ENCODE measurements around the gene BMAL2.

BMAL2 gene

DNA sequence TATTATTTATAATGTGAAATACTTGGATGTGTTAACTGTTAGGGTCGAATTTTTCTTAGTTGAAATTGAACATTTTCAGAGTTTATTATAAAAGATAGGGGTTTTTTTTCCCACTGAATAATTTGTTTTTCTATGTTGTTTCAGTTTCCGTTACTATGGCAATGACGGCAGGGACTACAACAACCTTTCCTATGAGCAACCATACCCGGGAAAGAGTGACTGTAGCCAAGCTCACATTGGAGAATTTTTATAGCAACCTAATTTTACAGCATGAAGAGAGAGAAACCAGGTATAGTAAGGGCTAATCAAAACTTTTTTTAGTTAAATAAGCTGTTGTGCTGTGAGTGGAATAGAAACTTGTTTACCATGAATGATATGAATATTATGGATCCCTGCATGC lies 35.1 kb upstream of the BMAL2 start:
- Histone ChIP-seq H3K9ac (no peak overlapping the region), H3K27ac (no peak overlapping the region), H3K36me3 (peaks cover 11% of the 10 kb centered on the region), H3K4me1 (0 out of 2 replicates have a peak, but pooled peaks cover 3% of the 10 kb centered on the region), H3K27me3 (no peaks in the 10 kb centered on the region), H3K4me2 (no peak overlapping the region), H4K20me1 (no peaks in the 10 kb centered on the region), H3K4me3 (no peak overlapping the region), H3K9me3 (no peaks in the 10 kb centered on the region)
- no peak for TF ChIP-seq Cebpa-rat (IDR thresholded peaks at IDR 0.05)

GRCh38 chr12:27299102-27299501 lies 33.5 kb upstream of the BMAL2 start:
- H3K9me3 ChIP-seq = no peaks in the 10 kb centered on the region
- H3K4me3 ChIP-seq = no peak overlapping the region
- H3K4me1 ChIP-seq = 0 out of 2 replicates have a peak, but pooled peaks cover 3% of the 10 kb centered on the region
- no peak for TF ChIP-seq Cebpa-rat (IDR thresholded peaks at IDR 0.05)
- no peak overlapping the region for H3K9ac ChIP-seq
- H3K27ac ChIP-seq = no peak overlapping the region
- no peak overlapping the region for H3K4me2 ChIP-seq
- no peaks in the 10 kb centered on the region for H4K20me1 ChIP-seq
- no peaks in the 10 kb centered on the region for H3K27me3 ChIP-seq
- H3K36me3 ChIP-seq = peaks cover 17% of the 10 kb centered on the region

DNA sequence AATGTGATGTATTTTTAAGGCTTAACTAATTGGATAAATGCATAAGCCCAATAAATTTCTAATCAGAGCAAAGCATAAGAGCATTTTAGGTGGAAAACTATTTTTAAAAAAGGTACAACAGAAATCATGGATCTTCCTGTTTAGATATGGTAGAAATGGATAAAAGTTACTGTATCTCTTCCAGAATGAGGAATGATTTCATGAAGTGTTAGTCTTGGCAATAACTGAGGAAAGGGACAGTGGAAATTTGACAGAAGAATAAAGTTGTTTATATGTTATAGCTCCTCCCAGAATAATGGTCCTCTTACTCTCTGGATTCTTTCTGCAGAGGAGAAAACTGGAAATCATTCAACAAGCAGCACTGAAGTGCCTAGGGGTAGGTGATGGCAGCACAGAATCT lies 32.4 kb upstream of the BMAL2 start:
- Histone ChIP-seq H3K4me3 (no peak overlapping the region), H3K4me1 (0 out of 2 replicates have a peak, but pooled peaks cover 3% of the 10 kb centered on the region), H3K9ac (no peak overlapping the region), H3K27ac (no peak overlapping the region), H3K27me3 (no peaks in the 10 kb centered on the region), H4K20me1 (no peaks in the 10 kb centered on the region), H3K9me3 (no peaks in the 10 kb centered on the region), H3K36me3 (peaks cover 17% of the 10 kb centered on the region), H3K4me2 (no peak overlapping the region)
- no peak for TF ChIP-seq Cebpa-rat (IDR thresholded peaks at IDR 0.05)

DNA sequence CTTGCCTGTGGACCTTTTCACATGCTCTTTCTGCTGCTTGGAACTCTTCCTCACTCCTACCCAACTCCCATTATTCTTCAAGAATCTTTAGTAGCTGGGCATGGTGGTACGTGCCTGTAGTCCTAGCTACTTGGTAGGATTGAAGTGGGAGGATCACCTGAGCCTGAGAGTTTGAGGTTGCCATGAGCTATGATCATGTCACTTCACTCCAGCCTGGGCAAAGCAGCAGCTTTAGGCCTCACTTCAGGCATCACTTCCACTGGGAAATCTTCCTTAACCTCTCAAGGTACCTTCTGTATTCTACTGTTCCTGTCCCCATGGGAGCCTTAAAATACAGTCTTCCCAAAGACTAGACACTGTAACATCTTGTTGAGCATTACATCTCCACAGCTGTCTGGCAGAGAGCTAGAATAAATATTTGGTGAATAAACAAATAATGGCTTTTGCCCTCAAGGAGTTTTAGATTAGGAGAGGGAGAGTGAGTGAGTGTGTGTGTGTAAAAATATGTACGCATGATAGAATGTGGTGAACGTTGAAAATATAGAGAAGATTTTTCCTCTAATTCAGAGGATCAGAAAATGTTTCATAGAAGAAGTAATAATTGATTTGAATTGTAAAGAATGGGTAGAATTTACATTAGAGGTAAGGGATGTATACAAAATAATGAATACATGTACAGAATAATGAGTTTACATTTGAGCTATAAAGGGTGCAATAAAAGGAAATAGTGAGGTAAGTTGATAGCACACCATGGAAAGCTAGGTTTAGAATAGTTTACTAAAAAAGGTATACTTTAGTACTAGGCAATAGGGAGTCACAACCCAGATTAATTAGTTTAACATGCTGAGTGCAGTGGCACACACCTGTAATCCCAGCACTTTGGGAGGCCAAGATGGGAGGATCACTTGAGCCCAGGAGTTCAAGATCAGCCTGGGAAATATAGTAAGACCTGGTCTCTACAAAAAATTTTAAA lies 29.2 kb upstream of the BMAL2 start:
- H3K4me3 ChIP-seq = no peak overlapping the region
- no peaks in the 10 kb centered on the region for H3K9me3 ChIP-seq
- H3K27ac ChIP-seq = no peak overlapping the region
- no peaks in the 10 kb centered on the region for H3K27me3 ChIP-seq
- no peaks in the 10 kb centered on the region for H3K4me1 ChIP-seq
- no peak overlapping the region for H3K4me2 ChIP-seq
- no peak for TF ChIP-seq Cebpa-rat (IDR thresholded peaks at IDR 0.05)
- peaks cover 19% of the 10 kb centered on the region for H3K36me3 ChIP-seq
- no peaks in the 10 kb centered on the region for H4K20me1 ChIP-seq
- H3K9ac ChIP-seq = no peak overlapping the region

DNA sequence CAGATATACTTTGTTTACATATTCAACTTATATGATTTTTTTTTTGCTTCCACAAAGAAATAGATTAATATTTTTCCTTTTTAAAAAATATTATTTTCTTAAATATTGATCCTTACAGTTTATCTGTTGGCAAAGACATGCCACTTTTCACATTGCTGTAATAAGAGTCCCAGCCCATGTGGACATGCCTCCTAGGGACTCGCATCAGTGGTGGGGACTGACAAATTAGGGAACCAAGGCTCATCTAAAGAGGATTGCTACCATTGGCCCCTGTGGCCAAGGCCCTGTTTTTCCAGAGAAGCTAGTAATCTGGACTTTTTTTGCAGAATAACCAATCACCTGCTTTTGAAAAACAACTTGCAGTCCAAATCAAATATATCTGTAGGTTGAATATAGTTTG lies 27.8 kb upstream of the BMAL2 start:
- H3K27ac ChIP-seq = no peak overlapping the region
- H3K27me3 ChIP-seq = no peaks in the 10 kb centered on the region
- H3K4me3 ChIP-seq = no peak overlapping the region
- no peak for TF ChIP-seq Cebpa-rat (IDR thresholded peaks at IDR 0.05)
- H3K9me3 ChIP-seq = no peaks in the 10 kb centered on the region
- H3K9ac ChIP-seq = no peak overlapping the region
- H3K36me3 ChIP-seq = peaks cover 24% of the 10 kb centered on the region
- H3K4me2 ChIP-seq = no peak overlapping the region
- no peaks in the 10 kb centered on the region for H4K20me1 ChIP-seq
- no peaks in the 10 kb centered on the region for H3K4me1 ChIP-seq

- Histone ChIP-seq H3K4me2 (no peak overlapping the region), H3K9me3 (no peaks in the 10 kb centered on the region), H3K4me1 (no peaks in the 10 kb centered on the region), H3K4me3 (no peak overlapping the region), H3K27me3 (no peaks in the 10 kb centered on the region), H4K20me1 (no peaks in the 10 kb centered on the region), H3K36me3 (peaks cover 25% of the 10 kb centered on the region), H3K27ac (no peak overlapping the region), H3K9ac (no peak overlapping the region)
- TF ChIP-seq Cebpa-rat (IDR thresholded peaks at IDR 0.05) = no peak
Measured at GRCh38 chr12:27305673-27306456, 26.8 kb upstream of the BMAL2 start.

DNA sequence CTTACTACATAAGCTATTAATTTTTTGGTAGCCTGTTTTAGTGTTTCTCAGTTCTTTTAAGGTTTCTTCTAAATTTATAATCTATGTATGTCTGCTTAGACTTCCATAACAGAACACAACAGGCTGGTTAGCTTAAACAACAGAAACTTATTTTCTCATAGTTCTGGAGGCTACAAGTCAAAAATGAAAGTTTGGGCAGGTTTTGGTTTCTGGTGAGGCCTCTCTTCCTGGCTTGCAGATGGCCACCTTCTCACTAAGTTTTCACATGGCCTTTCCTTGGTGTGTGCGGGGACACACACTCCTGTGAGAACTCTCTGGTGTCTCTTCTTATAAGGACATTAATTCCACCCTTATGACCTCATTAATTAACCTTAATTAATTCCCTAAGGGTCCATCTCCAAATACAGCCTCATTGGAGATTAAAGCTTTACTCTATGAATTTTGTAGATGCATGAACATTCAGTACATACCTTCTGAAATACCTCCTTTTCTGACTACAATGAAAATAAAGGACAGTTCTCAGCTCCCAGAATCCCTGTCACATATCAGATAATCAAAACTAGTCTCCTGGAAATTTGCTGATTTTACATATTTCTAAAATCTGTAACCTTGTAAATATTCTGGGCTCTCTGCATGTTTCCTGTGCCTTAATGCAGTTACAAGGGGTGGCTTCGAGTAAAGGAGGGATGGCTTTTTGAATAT lies 23.2 kb upstream of the BMAL2 start:
- H3K36me3 ChIP-seq = peaks cover 30% of the 10 kb centered on the region
- no peak overlapping the region for H3K9ac ChIP-seq
- no peaks in the 10 kb centered on the region for H3K27me3 ChIP-seq
- no peaks in the 10 kb centered on the region for H4K20me1 ChIP-seq
- TF ChIP-seq Cebpa-rat (IDR thresholded peaks at IDR 0.05) = no peak
- no peak overlapping the region for H3K27ac ChIP-seq
- no peak overlapping the region for H3K4me3 ChIP-seq
- no peaks in the 10 kb centered on the region for H3K4me1 ChIP-seq
- no peaks in the 10 kb centered on the region for H3K9me3 ChIP-seq
- H3K4me2 ChIP-seq = no peak overlapping the region

DNA sequence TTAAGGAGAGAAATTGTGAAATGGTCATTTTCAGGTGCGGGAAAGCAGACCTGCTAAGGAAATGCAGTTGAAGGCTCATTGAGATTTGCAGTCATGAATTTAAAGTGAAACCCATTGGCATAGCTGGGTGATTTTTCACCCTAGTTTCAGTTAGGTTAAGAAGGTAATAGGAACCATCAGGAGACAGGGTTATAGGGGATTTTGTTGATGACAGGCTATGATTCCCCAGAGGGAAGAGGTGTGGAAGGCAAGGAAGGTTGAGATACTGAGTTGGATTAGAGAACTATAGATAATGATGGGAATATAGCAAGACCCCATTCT lies 22.7 kb upstream of the BMAL2 start:
- Histone ChIP-seq H3K36me3 (peaks cover 33% of the 10 kb centered on the region), H3K4me2 (no peak overlapping the region), H3K27me3 (no peaks in the 10 kb centered on the region), H3K9ac (no peak overlapping the region), H4K20me1 (no peaks in the 10 kb centered on the region), H3K4me1 (no peaks in the 10 kb centered on the region), H3K9me3 (no peaks in the 10 kb centered on the region), H3K27ac (no peak overlapping the region), H3K4me3 (no peak overlapping the region)
- no peak for TF ChIP-seq Cebpa-rat (IDR thresholded peaks at IDR 0.05)

DNA sequence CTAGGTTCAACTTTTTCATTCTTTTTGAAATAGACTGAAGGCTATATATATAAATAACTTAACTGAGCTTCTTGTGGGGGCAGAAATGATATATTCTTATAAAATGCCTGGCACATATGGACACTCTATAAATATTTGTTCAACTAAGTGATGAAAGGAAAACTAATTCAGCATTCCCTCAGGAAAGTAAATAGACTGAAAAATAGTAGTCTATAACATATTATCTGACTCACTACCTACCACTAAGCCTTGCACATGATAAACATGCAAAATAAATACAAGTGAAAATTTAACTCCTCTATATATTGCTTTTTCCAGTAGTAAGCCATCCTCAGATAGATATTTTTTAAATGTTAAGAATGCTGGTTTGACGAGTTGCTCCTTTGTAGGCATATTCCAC lies 15.7 kb upstream of the BMAL2 start:
- no peaks in the 10 kb centered on the region for H4K20me1 ChIP-seq
- H3K9me3 ChIP-seq = no peaks in the 10 kb centered on the region
- H3K27me3 ChIP-seq = no peaks in the 10 kb centered on the region
- H3K9ac ChIP-seq = no peak overlapping the region
- peaks cover 43% of the 10 kb centered on the region for H3K36me3 ChIP-seq
- no peaks in the 10 kb centered on the region for H3K4me1 ChIP-seq
- no peak overlapping the region for H3K4me2 ChIP-seq
- no peak overlapping the region for H3K27ac ChIP-seq
- no peak overlapping the region for H3K4me3 ChIP-seq
- no peak for TF ChIP-seq Cebpa-rat (IDR thresholded peaks at IDR 0.05)
